Liver (tissue), 10 donors: ENCODE measurements around the gene GPN3. TPM values are rescaled to one million over a fixed set of nuclear protein-coding genes. Genes with fewer than 3 reads are reported as not detected.

Source experiments
- DNase-seq: peaks from one replicate; pipeline ENCODE4 v3.0.0-alpha.2; 2017; ENCODE audit warnings: low spot score
- H3K27ac ChIP-seq, 2 donors: one replicate each; pipeline ENCODE4 v1.7.0; 2013; ENCODE audit warnings: inconsistent platforms in 2 of 2, low read length in 2 of 2, control low read depth in 1 of 2, low read depth in 1 of 2, mild to moderate bottlenecking in 1 of 2
- H3K27me3 ChIP-seq, 4 donors: one replicate each; pipeline versions ENCODE4 v1.6.1 to v1.7.0; 2013; ENCODE audit warnings: low read length in 3 of 4, inconsistent platforms in 1 of 4, mild to moderate bottlenecking in 1 of 4, moderate library complexity in 1 of 4; ENCODE audit not compliant: control insufficient read depth in 4 of 4, insufficient read depth in 4 of 4
- H3K36me3 ChIP-seq, 4 donors: one replicate each; pipeline versions ENCODE4 v1.6.1 to v1.7.0; 2013; ENCODE audit warnings: low read length in 3 of 4, mild to moderate bottlenecking in 3 of 4, low read depth in 1 of 4, moderate library complexity in 1 of 4; ENCODE audit not compliant: control insufficient read depth in 4 of 4, insufficient read depth in 3 of 4
- H3K4me1 ChIP-seq, 4 donors: one replicate each; pipeline versions ENCODE4 v1.6.1 to v1.7.0; 2013; ENCODE audit warnings: low read length in 3 of 4, mild to moderate bottlenecking in 3 of 4, moderate library complexity in 1 of 4; ENCODE audit not compliant: control insufficient read depth in 4 of 4, insufficient read depth in 4 of 4
- H3K4me3 ChIP-seq, 3 donors: one replicate each; pipeline versions ENCODE4 v1.6.1 to v1.7.0; 2013; ENCODE audit warnings: low read length in 3 of 3, control low read depth in 1 of 3, low read depth in 1 of 3, mild to moderate bottlenecking in 1 of 3
- H3K9ac ChIP-seq, 2 donors: one replicate each; pipeline ENCODE4 v1.7.0; 2013; ENCODE audit warnings: low read length in 2 of 2, mild to moderate bottlenecking in 2 of 2, moderate library complexity in 2 of 2, control low read depth in 1 of 2, low read depth in 1 of 2
- H3K9me3 ChIP-seq, 4 donors: one replicate each; pipeline versions ENCODE4 v1.6.1 to v1.7.0; 2013; ENCODE audit warnings: low read length in 3 of 4; ENCODE audit not compliant: control insufficient read depth in 4 of 4
- FOXA1 ChIP-seq: IDR thresholded peaks from 2 replicates; pipeline ENCODE4 v1.6.1; 2016; ENCODE audit warnings: antibody characterized with exemption
- FOXA2 ChIP-seq: IDR thresholded peaks from 2 replicates; pipeline ENCODE4 v1.6.1; 2016; ENCODE audit warnings: antibody characterized with exemption
- GABPA ChIP-seq, 2 donors: IDR thresholded peaks in 1 of 2; conservative IDR thresholded peaks in 1 of 2; 2 replicates each; pipeline ENCODE4 v1.6.1; 2016; ENCODE audit warnings: antibody characterized with exemption in 2 of 2, mild to moderate bottlenecking in 1 of 2, moderate library complexity in 1 of 2
- HNF4A ChIP-seq, 2 donors: conservative IDR thresholded peaks; 2 replicates each; pipeline ENCODE4 v1.6.1; 2016; ENCODE audit warnings: antibody characterized with exemption in 2 of 2, mild to moderate bottlenecking in 2 of 2
- HNF4G ChIP-seq: IDR thresholded peaks from 2 replicates; pipeline ENCODE4 v1.6.1; 2016; ENCODE audit warnings: antibody characterized with exemption
- NR2F2 ChIP-seq: IDR thresholded peaks from 2 replicates; pipeline ENCODE4 v1.6.1; 2016; ENCODE audit warnings: antibody characterized with exemption
- RAD21 ChIP-seq, 2 donors: IDR thresholded peaks; 2 replicates each; pipeline ENCODE4 v1.6.1; 2016; ENCODE audit warnings: antibody characterized with exemption in 2 of 2, mild to moderate bottlenecking in 2 of 2
- RXRA ChIP-seq, 2 donors: IDR thresholded peaks; 2 replicates each; pipeline ENCODE4 v1.6.1; 2017 to 2018; ENCODE audit warnings: antibody characterized with exemption in 2 of 2, mild to moderate bottlenecking in 1 of 2
- SP1 ChIP-seq: IDR thresholded peaks from 2 replicates; pipeline ENCODE4 v1.6.1; 2018; ENCODE audit warnings: antibody characterized with exemption, mild to moderate bottlenecking
- TAF1 ChIP-seq: conservative IDR thresholded peaks from 2 replicates; pipeline ENCODE4 v1.6.1; 2016; ENCODE audit warnings: antibody characterized with exemption, mild to moderate bottlenecking
- YY1 ChIP-seq: IDR thresholded peaks from 2 replicates; pipeline ENCODE4 v1.6.1; 2016; ENCODE audit warnings: antibody characterized with exemption, mild to moderate bottlenecking
- WGBS: extraction: QIAGEN DNeasy Blood & Tissue Kit; methylation state at CpG from one replicate; pipeline ENCODE4 v1.1.7; 2013; 5-methylcytosine and 5-hydroxymethylcytosine counted together
- polyA plus RNA-seq, 2 donors: library from polyadenylated mRNA; stranded (reverse) in 1 of 2; unstranded in 1 of 2; fragments of 200-250 nt in 1 of 2; fragments of >200 nt in 1 of 2; fragmentation: Nextera tagmentation in 1 of 2; extraction: Ambion mirVana in 1 of 2; gene quantifications; one replicate each; pipeline versions ENCODE4 v1.2.1 to v1.2.3, GENCODE V29; 2013 to 2015
- small RNA-seq: library from RNA; depleted of rRNA; stranded (forward); fragments of <200 nt; gene quantifications from one replicate; pipeline ENCODE3, GENCODE V24; 2014
- total RNA-seq, 2 donors: library from RNA; depleted of rRNA; stranded (reverse); fragments of >200 nt; gene quantifications; one replicate each; pipeline ENCODE4 v1.2.3, GENCODE V29; 2014
- TF ChIP-seq, protein P1 (sequence below): IDR thresholded peaks from 2 replicates; pipeline ENCODE4 v1.6.1; 2016; ENCODE audit warnings: antibody characterized with exemption, mild to moderate bottlenecking
- TF ChIP-seq, protein P2 (sequence below): IDR thresholded peaks from 2 replicates; pipeline ENCODE4 v1.6.1; 2016; ENCODE audit warnings: antibody characterized with exemption
- TF ChIP-seq, protein P3 (sequence below): IDR thresholded peaks from 2 replicates; pipeline ENCODE4 v1.6.1; 2016; ENCODE audit warnings: antibody characterized with exemption
- TF ChIP-seq, protein P4 (sequence below): IDR thresholded peaks from 2 replicates; pipeline ENCODE4 v1.6.1; 2016; ENCODE audit warnings: antibody characterized with exemption
- donor health status: healthy.
- donor health status: healthy.
- donor health status: healthy.
- donor health status: healthy.
- donor health status: healthy.

The GPN3 gene
- total and polyA plus RNA-seq, 4 donors, result 13.4 to 47.2 (median 18.7) TPM

DNA sequence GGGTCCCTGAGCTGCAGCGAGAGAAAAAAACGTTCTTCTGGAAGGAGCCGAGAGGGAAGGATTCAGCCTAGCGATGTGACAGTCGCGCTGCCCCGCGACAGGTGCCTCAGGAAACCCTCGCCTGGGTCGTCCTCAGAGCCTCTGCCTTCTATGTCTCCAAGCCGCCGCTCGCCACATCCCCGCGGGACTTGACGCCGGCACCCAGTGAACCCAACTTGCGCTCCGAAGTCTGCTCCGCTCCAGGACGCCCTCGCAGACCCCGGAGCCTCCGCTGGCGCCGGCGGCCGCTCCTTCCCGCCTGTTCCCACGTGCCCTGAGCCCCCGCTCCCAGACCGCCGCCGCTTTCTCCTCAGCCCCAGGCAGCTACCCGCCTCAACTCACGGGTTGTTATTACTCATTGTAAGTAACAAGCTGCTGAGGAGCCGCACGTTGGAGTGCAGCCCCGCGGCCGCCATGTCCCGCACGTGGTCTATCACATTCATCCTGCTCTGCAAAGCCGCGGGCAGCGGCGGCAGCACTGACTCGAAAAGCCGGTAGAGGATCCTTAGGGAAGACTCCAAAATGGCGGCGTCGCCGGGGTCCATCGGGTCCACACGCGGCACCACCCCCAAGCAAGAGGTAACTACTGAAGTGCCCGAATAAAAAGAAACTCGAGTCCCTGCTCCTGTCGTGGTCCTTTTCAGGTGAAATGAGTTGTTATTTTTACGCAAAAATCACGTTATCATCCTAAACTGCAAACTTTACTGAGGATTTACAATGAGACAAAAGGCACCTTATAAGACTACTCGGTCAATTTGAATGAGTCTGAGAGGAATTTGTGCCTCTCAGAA lies 64.7 kb downstream of the GPN3 start, which contains the start of gene ANAPC7:
ANAPC7 (minus strand) TSS at position 563 of the 830 bp plus-strand sequence; CDS start at position 482, 81 bp downstream.
- peak; percentile 88 for DNase-seq
- peaks cover 2 to 9% (median 6%) of the 10 kb centered on the region in 4 donors for H3K4me1 ChIP-seq
- peaks cover 0 to 2% (median 0%) of the 10 kb centered on the region in 4 donors for H3K36me3 ChIP-seq
- H3K27ac ChIP-seq, result peak within 1 kb of the TSS; percentile 96 to 99
- peak within 1 kb of the TSS; percentile 86 to 100 for H3K9ac ChIP-seq
- WGBS, result under 1% methylated on average over 62 of the region's 62 CpGs
- no peaks in the 10 kb centered on the region for H3K27me3 ChIP-seq
- TF ChIP-seq, protein P1, sequence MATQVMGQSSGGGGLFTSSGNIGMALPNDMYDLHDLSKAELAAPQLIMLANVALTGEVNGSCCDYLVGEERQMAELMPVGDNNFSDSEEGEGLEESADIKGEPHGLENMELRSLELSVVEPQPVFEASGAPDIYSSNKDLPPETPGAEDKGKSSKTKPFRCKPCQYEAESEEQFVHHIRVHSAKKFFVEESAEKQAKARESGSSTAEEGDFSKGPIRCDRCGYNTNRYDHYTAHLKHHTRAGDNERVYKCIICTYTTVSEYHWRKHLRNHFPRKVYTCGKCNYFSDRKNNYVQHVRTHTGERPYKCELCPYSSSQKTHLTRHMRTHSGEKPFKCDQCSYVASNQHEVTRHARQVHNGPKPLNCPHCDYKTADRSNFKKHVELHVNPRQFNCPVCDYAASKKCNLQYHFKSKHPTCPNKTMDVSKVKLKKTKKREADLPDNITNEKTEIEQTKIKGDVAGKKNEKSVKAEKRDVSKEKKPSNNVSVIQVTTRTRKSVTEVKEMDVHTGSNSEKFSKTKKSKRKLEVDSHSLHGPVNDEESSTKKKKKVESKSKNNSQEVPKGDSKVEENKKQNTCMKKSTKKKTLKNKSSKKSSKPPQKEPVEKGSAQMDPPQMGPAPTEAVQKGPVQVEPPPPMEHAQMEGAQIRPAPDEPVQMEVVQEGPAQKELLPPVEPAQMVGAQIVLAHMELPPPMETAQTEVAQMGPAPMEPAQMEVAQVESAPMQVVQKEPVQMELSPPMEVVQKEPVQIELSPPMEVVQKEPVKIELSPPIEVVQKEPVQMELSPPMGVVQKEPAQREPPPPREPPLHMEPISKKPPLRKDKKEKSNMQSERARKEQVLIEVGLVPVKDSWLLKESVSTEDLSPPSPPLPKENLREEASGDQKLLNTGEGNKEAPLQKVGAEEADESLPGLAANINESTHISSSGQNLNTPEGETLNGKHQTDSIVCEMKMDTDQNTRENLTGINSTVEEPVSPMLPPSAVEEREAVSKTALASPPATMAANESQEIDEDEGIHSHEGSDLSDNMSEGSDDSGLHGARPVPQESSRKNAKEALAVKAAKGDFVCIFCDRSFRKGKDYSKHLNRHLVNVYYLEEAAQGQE, result peak; percentile 27
- TF ChIP-seq RXRA (IDR thresholded peaks at IDR 0.05), result peak in 1 of 2 donors; percentile 16
- TF ChIP-seq, protein P2, sequence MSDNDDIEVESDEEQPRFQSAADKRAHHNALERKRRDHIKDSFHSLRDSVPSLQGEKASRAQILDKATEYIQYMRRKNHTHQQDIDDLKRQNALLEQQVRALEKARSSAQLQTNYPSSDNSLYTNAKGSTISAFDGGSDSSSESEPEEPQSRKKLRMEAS, result peak; percentile 91
- peak; percentile 43 for TF ChIP-seq SP1
- TF ChIP-seq YY1, result peak; percentile 99
- TF ChIP-seq, protein P3, sequence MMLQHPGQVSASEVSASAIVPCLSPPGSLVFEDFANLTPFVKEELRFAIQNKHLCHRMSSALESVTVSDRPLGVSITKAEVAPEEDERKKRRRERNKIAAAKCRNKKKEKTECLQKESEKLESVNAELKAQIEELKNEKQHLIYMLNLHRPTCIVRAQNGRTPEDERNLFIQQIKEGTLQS, result no peak
- no peak for TF ChIP-seq FOXA1
- peak; percentile 21 to 47 for TF ChIP-seq HNF4A (conservative IDR thresholded peaks at IDR 0.05)
- TF ChIP-seq, protein P4, sequence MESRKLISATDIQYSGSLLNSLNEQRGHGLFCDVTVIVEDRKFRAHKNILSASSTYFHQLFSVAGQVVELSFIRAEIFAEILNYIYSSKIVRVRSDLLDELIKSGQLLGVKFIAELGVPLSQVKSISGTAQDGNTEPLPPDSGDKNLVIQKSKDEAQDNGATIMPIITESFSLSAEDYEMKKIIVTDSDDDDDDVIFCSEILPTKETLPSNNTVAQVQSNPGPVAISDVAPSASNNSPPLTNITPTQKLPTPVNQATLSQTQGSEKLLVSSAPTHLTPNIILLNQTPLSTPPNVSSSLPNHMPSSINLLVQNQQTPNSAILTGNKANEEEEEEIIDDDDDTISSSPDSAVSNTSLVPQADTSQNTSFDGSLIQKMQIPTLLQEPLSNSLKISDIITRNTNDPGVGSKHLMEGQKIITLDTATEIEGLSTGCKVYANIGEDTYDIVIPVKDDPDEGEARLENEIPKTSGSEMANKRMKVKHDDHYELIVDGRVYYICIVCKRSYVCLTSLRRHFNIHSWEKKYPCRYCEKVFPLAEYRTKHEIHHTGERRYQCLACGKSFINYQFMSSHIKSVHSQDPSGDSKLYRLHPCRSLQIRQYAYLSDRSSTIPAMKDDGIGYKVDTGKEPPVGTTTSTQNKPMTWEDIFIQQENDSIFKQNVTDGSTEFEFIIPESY, result peak; percentile 27
- no peak for TF ChIP-seq FOXA2
- peak in 1 of 2 donors; percentile 44 for TF ChIP-seq RAD21 (IDR thresholded peaks at IDR 0.05)
- no peak for TF ChIP-seq HNF4G
- TF ChIP-seq NR2F2, result peak; percentile 50
- no peak for TF ChIP-seq GABPA (IDR thresholded peaks at IDR 0.05 in 1 of 2, conservative IDR thresholded peaks at IDR 0.05 in 1 of 2)
- TF ChIP-seq TAF1, result peak; percentile 25
- H3K4me3 ChIP-seq, result peak within 1 kb of the TSS; percentile 87 to 99 (median 96)
- no peaks in the 10 kb centered on the region for H3K9me3 ChIP-seq

Small RNAs within 50 kb of the gene (small RNA-seq; reads per million reads assigned to genes)
- not detected for gene RF00278

Other genes with a start within 250 kb of the GPN3 start
- 100 to 1,000 TPM in 1 of 2 donors, 10 to 100 TPM in 1; 60.8 to 198 TPM for gene ATP2A2, start 187.0 kb downstream of the GPN3 start, total RNA-seq
- gene ATP2A2, start 187.0 kb downstream of the GPN3 start, polyA plus RNA-seq, result 10 to 100 TPM; 20.9 to 74.3 TPM
- 10 to 100 TPM; 19.3 to 21.1 TPM for gene ANAPC7, start 64.5 kb downstream of the GPN3 start, total RNA-seq
- gene ANAPC7, start 64.5 kb downstream of the GPN3 start, polyA plus RNA-seq, result 10 to 100 TPM; 11.4 to 13.3 TPM
- gene ARPC3, start 17.9 kb downstream of the GPN3 start, total RNA-seq, result 100 to 1,000 TPM in 1 of 2 donors, 10 to 100 TPM in 1; 86.2 to 101 TPM
- gene ARPC3, start 17.9 kb downstream of the GPN3 start, polyA plus RNA-seq, result 100 to 1,000 TPM; 130 to 140 TPM
- 1 to 10 TPM; 3.6 to 7.4 TPM for gene FAM216A, start 588 bp upstream of the GPN3 start, total RNA-seq
- gene FAM216A, start 588 bp upstream of the GPN3 start, polyA plus RNA-seq, result 1 to 10 TPM; 4.7 to 4.8 TPM
- gene VPS29, start 33.9 kb upstream of the GPN3 start, total RNA-seq, result 10 to 100 TPM; 48.0 to 61.5 TPM
- gene VPS29, start 33.9 kb upstream of the GPN3 start, polyA plus RNA-seq, result 100 to 1,000 TPM in 1 of 2 donors, 10 to 100 TPM in 1; 74.1 to 170 TPM
- under 1 TPM; 0.33 to 0.56 TPM for gene RAD9B, start 34.1 kb upstream of the GPN3 start, total RNA-seq
- under 1 TPM; 0.14 to 0.22 TPM for gene RAD9B, start 34.1 kb upstream of the GPN3 start, polyA plus RNA-seq
- 10 to 100 TPM in 1 of 2 donors, 1 to 10 TPM in 1; 8.5 to 15.7 TPM for gene PPTC7, start 115.1 kb upstream of the GPN3 start, total RNA-seq
- gene PPTC7, start 115.1 kb upstream of the GPN3 start, polyA plus RNA-seq, result 1 to 10 TPM; 5.6 to 8.2 TPM
- gene TCTN1, start 145.9 kb upstream of the GPN3 start, total RNA-seq, result 10 to 100 TPM; 11.3 to 12.0 TPM
- gene TCTN1, start 145.9 kb upstream of the GPN3 start, polyA plus RNA-seq, result 10 to 100 TPM in 1 of 2 donors, 1 to 10 TPM in 1; 6.0 to 10.4 TPM
- gene HVCN1, start 220.9 kb upstream of the GPN3 start, total RNA-seq, result 1 to 10 TPM; 2.6 to 5.4 TPM
- 1 to 10 TPM; 1.8 to 2.3 TPM for gene HVCN1, start 220.9 kb upstream of the GPN3 start, polyA plus RNA-seq